Bronchial epithelial cell (primary cell): ENCODE data around the gene KRTAP2-2. TPM values are rescaled to one million over a fixed set of nuclear protein-coding genes. Genes with fewer than 3 reads are reported as not detected.
"Not testable (repeated sequence)": the region's sequence is repeated elsewhere in the genome, so short reads cannot be mapped to it uniquely, and the experiment has no call there.

ENCODE experiments used
- DNase-seq: peaks from one replicate; pipeline ENCODE4 v3.0.0-alpha.2; 2010; ENCODE audit warnings: low read depth
- FAIRE-seq: peaks from 2 replicates; lab custom pipeline; 2011; peaks lifted over from hg19 to GRCh38; lab: Jason Lieb, UNC
- H3K27me3 ChIP-seq: 2 replicates; pipeline ENCODE4 v1.5.1; 2011; ENCODE audit warnings: low read length; ENCODE audit not compliant: control insufficient read depth, insufficient read depth
- H3K36me3 ChIP-seq: 2 replicates; pipeline ENCODE4 v1.5.1; 2011; ENCODE audit warnings: low read length; ENCODE audit not compliant: control insufficient read depth, insufficient read depth
- H3K4me3 ChIP-seq: 2 replicates; pipeline ENCODE4 v1.5.1; 2011; ENCODE audit warnings: mild to moderate bottlenecking, low read depth, low read length, control low read depth
- total RNA-seq: library from RNA; depleted of rRNA; stranded (reverse); fragments of >200 nt; gene quantifications from 2 replicates; pipeline ENCODE4 v1.2.1, GENCODE V29; 2014
- TF ChIP-seq, protein P1 (sequence below): IDR thresholded peaks from 2 replicates; pipeline ENCODE4 v1.5.1; 2011; ENCODE audit warnings: mild to moderate bottlenecking, moderate library complexity, low read length, control low read depth, inconsistent platforms; ENCODE audit not compliant: insufficient read depth, severe bottlenecking

The KRTAP2-2 gene
- total RNA-seq, 1 donor from 2014 or later: not detected

DNA sequence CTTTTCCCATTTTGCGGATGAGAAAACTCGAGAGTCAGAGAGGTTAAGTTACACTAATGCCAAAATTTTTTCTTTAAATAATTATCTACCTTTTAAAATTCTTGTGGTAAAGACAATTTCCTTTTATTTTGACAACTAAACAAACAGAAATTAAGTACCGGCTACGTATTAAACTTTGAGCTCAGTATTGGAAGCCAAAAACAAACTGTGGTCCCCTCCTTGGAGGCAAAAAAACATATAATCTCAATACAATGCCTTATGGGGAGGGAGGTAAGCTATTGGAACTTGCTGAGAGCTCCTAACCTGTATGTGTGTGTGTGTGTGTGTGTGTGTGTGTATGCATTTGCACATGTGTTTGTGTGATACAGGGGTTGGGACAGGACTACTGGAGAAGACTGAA is 8.4 kb upstream of the KRTAP2-2 start:
- TF ChIP-seq, protein P1, sequence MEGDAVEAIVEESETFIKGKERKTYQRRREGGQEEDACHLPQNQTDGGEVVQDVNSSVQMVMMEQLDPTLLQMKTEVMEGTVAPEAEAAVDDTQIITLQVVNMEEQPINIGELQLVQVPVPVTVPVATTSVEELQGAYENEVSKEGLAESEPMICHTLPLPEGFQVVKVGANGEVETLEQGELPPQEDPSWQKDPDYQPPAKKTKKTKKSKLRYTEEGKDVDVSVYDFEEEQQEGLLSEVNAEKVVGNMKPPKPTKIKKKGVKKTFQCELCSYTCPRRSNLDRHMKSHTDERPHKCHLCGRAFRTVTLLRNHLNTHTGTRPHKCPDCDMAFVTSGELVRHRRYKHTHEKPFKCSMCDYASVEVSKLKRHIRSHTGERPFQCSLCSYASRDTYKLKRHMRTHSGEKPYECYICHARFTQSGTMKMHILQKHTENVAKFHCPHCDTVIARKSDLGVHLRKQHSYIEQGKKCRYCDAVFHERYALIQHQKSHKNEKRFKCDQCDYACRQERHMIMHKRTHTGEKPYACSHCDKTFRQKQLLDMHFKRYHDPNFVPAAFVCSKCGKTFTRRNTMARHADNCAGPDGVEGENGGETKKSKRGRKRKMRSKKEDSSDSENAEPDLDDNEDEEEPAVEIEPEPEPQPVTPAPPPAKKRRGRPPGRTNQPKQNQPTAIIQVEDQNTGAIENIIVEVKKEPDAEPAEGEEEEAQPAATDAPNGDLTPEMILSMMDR: no peak
- Histone ChIP-seq H3K36me3 (no peaks in the 10 kb centered on the region), H3K4me3 (no peak overlapping the region), H3K27me3 (no peaks in the 10 kb centered on the region)
- no peak for DNase-seq
- FAIRE-seq: no peak

DNA sequence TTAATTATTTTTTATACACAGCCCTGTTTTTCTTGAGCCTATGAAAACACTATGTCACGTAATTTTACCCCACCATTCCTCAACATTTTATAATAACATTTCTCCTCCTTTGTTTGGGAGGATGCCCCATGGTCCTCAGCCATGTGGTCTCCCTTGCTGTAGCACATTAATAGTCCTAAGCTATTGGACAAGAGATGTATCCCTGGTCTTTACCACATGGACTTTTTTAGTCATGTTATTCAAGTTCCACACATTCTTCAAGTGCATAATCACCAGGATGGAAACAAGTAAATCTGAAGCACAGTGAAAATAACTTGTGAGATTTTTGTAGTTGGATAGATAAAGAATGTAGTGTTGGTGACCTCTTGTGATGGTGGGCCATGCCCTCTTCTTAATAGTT is 6.9 kb upstream of the KRTAP2-2 start:
- H3K4me3 ChIP-seq: no peak overlapping the region
- FAIRE-seq (no peak), DNase-seq (peak; percentile 62)
- no peaks in the 10 kb centered on the region for H3K27me3 ChIP-seq
- no peaks in the 10 kb centered on the region for H3K36me3 ChIP-seq
- TF ChIP-seq, protein P1: no peak

DNA sequence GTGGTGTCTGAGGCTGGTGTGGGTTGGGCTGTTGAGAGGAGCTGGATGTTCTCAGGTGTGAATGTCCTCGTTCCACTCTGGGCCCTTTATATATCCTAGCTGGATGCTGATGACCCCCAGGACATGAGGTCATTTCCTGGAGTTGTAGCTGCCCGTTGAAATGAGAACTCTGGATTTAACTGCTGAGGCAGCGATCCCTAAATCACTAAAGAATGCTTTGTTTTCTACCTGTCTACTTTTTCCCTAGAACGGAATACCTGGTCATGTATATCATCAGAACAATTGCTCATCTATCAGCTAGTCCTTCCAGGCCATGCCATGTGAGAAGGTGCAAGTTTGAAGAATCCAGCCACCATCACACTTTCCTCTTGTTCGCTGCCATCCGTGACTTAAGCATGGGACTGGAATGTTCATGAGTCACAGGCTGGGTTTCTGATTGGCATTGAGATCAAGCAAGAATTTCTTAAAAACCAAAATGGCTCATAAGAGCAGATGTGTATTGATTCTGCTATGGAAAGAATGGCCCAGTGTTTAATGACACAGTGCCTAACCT is 5.1 kb upstream of the KRTAP2-2 start, which contains the start of gene KRTAP2-3:
KRTAP2-3 (minus strand) TSS at position 63 of the 553 bp plus-strand sequence. CDS start 64 bp downstream, outside the sequence.
- no peaks in the 10 kb centered on the region for H3K27me3 ChIP-seq
- DNase-seq: peak; percentile 92
- TF ChIP-seq, protein P1: no peak
- H3K4me3 ChIP-seq: no peak within 1 kb of the TSS
- H3K36me3 ChIP-seq: no peaks in the 10 kb centered on the region
- peak; percentile 91 for FAIRE-seq

DNA sequence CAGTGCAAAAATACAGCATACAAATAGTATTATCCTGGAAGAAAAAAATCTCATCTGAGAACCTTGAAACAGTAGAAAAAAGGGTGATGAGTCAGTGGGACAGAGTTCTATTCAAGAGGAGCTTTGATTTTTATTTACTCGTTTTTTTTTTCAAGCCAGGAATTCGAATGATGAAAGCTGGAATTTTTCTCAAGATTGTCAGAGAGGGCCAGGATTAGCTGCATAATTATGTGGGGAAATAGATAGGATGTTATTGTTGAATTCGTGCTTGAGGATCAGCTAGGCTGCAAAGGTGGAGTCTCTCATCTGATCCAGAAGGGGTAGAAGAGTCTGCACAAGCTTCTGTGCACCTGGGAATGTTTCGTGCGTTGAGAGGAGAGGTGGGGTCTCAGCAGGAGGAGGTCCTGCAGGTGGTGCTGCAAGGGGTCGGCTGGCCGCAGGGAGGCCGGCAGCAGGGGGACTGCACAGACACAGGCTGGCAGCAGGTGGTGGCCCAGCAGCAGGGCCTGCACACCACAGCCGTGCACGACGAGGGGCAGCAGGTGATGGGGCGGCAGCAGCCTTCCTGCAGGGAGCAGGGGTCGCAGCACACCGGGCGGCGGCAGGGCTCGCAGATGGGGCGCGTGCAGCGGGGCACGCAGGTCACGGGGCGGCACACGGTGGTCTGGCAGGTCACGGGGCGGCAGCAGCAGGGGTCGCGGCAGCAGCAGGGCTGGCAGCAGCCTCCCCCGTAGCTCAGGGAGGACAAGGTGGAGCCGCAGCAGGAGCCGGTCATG is 4.4 kb upstream of the KRTAP2-2 start:
- not testable (repeated sequence) for FAIRE-seq, H3K4me3 ChIP-seq, H3K36me3 ChIP-seq, H3K27me3 ChIP-seq
- peak; percentile 61 for DNase-seq

DNA sequence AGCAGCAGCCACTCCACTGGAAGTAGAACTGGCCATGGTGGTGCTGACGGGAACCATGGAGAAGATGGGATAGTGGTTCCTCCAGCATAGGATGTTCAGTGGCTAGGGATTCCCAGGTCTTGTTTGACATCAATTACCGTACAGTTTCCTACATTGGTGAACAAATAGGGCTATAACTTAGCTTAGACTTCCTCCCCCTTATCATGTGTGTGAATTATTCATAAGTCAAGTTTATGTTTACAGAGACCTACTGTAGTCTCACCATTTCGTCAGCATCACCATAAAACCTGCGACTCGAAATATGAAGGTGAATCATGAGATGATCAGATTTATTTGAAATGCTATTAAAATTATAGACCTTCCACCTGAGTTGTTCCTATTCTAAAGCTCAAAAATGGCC is 3.7 kb upstream of the KRTAP2-2 start:
- DNase-seq: no peak
- H3K4me3 ChIP-seq: no peak overlapping the region
- H3K36me3 ChIP-seq: no peaks in the 10 kb centered on the region
- no peaks in the 10 kb centered on the region for H3K27me3 ChIP-seq
- no peak for FAIRE-seq
- TF ChIP-seq, protein P1: no peak

DNA sequence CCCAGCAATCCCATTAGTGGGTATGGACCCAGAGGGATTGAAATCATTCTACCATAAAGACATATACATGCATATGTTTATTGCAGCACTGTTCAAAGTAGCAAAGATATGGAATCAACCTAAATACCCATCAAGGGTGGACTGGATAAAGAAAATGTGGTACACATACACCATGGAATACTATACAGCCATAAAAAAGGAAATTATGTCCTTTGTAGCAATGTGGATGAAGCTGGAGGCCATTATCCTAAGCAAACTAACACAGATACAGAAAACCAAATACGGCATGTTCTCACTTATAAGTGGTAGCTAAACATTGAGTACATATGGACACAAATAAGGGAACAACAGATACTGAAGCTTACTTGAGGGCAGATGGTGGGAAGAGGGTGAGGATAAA is 2.5 kb upstream of the KRTAP2-2 start:
- TF ChIP-seq, protein P1: no peak
- H3K4me3 ChIP-seq: no peak overlapping the region
- H3K36me3 ChIP-seq: no peaks in the 10 kb centered on the region
- no peaks in the 10 kb centered on the region for H3K27me3 ChIP-seq
- DNase-seq (no peak), FAIRE-seq (no peak)

DNA sequence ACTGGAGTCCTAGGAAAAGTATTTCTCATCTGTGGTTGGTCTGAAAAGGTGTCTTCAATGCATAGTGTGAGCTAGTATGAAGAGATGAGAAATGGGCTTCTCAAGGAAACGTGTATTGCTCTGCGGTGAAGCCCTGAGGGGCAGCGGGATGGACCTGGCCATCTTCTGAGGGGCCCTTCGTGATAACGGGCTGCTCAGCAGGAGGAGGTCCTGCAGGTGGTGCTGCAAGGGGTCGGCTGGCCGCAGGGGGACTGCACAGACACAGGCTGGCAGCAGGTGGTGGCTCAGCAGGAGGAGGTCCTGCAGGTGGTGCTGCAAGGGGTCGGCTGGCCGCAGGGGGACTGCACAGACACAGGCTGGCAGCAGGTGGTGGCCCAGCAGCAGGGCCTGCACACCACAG is 474 bp downstream of the KRTAP2-2 start:
- H3K4me3 ChIP-seq, H3K27me3 ChIP-seq, H3K36me3 ChIP-seq, DNase-seq: not testable (repeated sequence)
- FAIRE-seq: peak; percentile 23
